ENCODE results near the gene CHIT1.
A peak's percentile ranks its signal among the peaks of the same experiment; 100 is the strongest.
"Not testable (repeated sequence)": the region's sequence is repeated elsewhere in the genome, so short reads cannot be mapped to it uniquely, and the experiment has no call there.

CHIT1 gene

DNA sequence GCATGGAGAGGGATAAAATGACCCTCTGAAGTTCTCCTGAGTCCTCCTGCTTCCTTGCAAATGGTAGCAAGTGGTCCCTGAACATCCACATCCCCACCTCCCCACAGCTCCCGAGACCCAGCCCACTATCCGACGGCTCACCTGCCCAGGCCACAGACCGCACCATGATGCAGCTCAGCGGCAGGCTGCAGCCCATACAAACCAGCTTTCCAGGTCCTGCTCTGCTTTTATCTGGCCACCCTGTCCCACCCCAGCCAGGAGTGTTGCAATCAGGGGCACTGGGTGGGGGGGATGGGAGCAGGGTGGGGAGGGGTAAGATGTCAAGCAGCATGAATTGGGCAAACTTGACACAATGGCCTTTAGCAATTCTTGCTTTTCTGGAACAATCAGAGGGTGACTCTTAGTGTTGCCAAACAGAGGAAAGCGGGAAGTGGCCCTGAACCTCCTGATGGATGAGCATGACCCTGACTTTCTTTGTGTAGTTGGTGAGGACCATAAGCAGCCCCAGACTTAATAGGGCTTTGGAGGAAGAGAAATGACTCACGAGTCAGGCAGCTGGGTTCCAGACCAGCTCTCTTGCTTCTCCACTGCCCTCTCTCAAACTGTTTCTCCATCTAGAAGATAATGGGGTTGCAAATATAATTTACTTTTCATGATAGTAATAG is at the start of gene CHIT1:
TSS of gene CHIT1 (minus strand) at position 203 of the 665 bp plus-strand sequence. CDS start at position 166, 37 bp downstream.
- DNase-seq, result no peak

DNA sequence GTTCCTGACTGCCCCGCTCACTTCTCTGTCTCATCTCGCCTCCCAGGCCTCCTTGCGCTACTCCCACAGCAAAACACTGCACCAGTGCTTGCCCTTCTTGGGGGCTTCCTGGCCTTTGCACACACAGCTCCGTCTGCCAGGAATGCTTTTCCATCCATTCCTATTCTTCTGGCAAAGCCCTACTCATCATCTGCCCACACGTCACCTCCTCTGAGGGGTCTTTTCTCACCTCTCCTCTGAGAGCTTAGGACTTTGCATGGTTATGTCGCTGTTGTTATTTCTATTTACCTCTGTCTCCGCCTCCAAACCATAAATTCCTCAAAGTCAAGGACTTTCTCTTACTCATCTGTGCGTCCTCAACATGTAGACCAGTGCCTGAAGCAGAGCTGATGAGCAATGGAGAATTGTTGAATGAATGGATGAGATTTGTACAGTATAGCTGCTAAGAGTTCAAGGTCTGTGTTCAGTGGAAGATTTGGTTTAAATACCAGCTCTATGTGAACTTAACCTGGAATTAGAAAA is 49.5 kb upstream of the CHIT1 start:
- DNase-seq, result no peak

DNA sequence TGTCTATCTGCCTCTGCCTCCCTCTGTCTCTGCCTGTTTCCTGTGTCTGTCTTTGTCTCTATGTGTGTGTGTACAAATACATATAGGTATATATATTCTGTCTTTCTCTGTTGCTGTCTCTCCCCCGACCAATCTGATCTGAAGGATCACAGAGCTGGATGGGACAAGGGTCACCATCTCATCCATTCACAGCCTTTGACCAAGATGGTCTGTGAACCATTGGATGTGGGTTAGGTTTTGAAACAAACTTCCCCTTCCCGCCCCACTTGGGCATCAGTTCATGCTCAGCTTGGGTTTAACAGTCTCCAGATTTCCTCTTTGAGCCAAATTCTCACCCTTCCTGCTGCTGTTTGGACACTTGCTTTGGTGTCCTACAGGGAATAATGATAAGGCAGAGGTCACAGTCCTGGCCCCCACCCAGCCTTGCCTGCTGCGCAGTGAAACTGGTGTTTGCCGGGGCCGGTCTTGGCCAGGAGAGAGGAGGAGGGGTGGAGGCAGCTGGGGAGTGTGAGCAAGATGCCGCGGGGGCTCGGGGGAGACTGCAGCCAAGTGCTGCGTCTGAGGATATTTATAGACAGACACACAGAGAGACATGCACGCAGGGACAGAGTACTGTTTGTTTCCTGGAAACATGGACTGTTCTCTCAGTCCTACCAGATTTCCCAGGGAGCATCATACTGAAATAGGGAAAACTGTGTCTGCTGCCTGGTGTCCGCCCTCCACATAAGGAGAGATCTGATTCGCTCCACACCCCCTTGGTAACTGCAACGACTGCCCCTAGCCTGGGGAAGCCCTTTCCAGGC is 48.8 kb upstream of the CHIT1 start:
- DNase-seq, result peak; percentile 94

DNA sequence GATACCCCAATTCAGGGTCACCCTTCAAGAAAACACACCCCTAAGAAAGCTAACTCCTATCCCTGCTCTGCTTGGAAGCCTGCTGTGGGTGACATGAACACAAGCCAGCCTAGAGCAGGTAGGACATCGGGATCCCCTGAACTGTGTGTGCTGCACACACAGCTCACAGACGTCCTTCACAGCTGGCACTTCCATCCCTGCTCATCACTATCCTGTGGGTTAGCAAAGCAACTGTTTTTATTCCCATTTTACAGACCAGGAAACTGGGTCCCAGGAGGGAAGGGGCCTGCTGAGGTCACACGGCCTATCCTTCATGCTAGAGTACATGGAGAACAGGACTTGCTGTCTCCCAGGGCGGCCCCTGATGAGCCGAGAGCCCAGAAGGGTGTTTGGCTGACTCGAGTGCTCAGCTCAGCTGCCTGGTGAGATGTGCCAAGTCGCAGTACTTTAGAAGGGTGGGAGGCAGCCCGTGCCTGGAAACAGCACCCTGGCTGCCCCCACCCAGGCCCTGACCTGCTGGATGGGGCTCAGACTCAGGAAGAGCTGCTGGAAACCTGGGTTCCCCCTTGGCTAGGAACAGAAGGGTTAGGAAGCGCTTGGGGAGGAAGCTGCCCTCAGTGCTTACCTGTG is 47.6 kb upstream of the CHIT1 start:
- DNase-seq, result peak; percentile 35

DNA sequence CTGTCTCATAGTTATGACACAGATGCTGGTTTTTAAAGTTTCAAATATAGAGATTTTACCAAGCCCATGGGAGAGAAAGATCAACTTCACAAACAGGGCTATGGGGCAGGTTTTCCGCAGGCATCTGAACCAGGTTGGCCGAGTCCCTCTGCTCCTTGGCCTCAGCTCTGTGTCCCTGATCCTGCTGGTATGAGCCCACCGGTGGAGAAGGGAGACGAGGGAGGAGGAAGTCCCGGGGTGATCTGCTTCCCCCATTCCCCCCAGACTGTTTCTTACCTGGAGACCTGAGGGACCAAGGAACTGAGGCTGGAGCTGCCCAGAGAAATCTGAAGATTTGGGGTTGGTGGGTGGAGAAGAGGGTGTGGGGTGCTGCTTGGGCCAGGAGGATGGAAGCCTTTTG is 46.9 kb upstream of the CHIT1 start:
- peak; percentile 9 for DNase-seq

DNA sequence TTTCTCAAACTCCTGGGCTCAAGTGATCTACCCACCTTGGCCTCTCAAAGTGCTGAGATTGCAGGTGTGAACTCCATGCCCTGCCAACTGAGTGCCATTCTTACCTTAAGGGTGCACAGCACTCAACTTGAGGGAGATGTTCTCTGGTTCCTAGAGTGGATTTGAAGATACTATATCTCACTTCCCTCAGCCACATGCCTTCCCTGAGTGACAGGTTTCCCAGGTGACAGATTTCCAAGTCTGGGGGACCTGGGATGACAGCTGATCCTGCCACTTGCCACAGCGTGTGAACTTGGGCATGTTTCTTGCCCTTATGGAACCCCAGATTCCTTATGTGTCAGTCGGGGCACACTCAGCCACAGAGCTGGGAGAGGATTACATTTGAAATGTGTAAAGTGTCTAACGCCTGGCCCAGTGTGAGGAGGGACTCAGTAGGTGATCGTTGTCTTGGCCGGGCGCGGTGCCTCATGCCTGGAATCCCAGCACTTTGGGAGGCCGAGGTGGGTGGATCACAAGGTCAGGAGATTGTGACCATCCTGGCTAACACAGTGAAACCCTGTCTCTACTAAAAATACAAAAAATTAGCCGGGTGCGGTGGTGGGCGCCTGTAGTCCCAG is 46.3 kb upstream of the CHIT1 start:
- peak; percentile 12 for DNase-seq

DNA sequence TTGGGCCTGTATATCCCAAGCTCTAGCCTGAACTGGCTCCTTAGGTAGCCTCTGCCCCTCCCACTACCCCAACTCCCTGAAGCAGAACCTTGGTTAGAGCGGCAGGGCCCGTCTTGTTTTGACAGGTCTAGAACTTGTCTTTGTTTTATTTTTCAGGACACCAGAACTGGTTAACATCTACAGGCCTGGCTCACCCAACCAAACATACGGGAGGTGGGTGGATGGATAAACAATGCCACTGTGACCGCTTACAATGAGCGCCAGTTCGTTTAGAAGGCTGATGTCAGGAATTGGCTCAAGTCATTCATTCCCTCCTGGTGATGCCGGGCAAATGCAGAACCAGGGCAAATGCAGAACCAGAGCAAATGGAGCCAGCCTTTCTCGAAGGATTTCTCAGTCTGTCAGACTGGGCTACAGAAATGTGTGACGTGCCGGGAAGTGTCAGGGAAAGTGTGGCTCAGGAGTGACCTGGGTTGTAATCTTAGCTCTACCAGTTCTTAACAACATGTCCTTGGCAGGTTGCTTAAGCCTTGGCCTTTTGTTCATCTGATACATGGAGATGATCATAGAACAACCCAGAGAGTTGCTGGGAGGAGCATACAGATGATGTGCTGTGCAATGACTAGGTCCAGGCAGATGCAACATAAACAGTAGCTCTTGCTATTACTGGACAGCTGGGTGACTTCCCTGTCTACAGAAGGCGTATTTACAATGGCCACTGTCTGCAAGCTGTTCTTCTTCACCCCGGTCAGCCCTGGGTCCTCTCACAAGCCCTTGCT is 45.3 kb upstream of the CHIT1 start:
- peak; percentile 28 for DNase-seq

DNA sequence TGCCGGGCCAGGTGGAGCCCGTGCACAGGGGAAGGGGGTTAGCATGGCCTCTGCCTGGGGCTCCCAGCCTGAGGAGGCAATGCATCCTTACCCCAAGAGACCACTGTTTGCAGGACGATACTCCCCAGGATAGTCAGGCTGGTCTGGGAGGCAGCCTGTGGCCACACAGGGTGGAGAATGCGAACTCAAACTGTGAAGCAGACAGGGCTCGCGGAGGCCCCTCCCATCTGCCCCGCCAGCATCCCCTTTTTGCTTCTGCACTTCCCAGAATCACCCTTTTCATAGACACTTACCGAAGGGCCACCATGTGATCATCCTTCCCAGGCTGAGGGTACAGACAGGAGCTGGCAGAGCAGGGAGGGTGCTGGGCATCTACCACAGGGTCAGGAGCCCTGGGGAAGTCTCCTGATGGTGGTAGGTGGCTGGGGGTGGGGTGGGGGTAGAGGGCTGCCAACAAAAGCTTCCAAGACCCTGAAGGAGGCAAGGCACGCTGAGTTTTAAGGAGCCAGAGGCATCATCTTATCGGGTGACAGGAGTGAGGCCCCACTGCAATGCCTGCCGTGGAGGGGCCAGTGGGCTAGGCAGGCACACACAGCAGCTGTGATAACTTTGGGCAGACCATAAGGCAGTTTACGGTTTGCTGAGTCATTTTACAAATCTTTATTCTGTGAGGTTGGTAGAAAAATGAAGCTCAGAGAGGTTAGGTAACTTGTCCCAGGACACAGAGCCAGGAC is 44.6 kb upstream of the CHIT1 start:
- peak; percentile 58 for DNase-seq

DNA sequence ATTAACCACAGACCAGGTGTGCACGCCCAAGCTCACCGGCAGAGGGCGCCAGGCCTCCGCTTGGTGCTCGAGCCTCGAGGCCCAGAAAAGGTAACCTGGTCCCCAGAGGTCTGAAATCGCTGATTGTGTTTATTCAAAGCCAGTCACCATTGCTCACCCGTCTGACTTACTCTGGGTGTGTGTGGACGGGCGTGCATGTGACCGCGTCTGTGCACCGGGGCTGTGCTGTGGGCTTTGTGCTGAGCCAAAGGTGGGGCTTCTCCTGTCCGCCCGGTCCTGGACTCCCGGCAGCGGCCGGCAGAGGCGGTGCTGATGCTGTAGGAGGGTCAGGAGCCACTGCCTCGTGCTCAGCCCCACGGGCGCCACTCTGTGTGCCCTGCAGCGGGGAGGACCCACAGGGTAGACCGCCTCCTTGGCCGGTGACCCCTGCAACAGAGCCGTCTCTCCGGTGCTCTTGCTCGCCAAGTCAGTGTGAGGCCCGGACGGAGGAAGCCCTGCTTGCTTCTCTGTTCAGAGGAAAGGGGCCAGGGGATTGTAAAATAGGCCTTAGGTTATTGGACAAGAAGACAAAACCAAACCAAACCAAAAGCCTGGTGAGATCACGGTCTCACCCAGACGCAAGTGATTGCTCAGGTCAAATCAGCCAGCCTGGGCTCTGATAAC is 43.9 kb upstream of the CHIT1 start:
- DNase-seq, result peak; percentile 90

DNA sequence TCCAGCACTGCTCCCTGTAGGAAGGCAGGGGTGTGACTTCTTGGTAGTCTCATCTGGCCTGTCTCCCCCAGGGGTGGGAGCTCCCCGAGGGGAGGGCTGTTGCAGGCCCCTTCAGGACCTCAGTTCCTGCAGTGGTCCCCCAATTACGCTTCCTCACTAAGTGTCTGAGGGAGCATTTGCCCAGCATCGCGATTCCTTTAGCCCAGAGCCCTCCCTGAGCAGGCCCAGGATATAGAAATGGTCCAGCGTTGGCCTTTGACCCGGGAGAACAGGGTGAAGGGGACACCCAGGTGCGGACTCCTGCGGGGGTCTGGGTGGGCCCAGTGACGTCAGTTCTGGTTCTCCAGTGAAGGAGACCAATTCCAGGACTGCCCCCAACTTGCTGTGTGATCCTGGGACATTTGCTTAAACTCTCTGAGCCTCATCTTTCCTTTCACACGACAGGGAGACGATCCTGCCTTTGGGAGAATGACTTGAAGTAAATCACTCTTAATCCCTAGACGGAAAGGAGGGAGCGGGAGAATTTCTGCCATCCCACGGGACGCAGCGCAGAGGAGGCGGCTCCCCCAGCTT is 43.2 kb upstream of the CHIT1 start:
- DNase-seq, result no peak

DNA sequence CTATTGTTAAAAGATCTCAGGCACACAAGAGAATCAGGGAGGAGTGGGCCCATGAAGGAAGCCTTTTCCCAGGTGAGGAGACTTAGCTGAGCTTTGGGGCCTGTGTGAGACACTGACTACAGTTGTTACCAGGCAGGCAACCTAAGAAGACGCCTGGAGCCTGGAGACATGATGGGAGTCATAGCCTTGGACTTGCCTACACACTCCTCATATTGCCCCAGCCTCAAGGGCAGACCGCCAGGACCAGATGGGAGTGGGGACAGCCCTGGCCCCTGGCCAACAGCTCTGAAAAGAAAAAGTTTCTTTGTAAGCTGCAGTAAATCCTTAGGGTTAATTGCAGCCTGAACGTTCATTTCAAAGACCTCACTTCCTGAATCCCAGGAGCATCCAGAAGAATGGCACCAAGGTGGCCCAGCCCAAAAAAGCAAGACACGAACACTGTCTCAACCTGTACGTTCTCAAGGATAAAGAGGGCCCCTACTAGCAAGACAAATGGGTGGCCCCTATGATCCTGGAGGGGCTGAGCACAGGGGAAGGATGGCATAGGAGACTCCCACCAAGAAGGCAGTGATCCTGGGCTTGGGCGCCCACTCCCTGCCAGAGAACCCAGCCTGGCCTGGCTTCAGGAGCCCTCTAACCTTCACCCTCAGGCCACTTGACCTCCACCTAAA is 42.6 kb upstream of the CHIT1 start:
- DNase-seq, result peak; percentile 49

DNA sequence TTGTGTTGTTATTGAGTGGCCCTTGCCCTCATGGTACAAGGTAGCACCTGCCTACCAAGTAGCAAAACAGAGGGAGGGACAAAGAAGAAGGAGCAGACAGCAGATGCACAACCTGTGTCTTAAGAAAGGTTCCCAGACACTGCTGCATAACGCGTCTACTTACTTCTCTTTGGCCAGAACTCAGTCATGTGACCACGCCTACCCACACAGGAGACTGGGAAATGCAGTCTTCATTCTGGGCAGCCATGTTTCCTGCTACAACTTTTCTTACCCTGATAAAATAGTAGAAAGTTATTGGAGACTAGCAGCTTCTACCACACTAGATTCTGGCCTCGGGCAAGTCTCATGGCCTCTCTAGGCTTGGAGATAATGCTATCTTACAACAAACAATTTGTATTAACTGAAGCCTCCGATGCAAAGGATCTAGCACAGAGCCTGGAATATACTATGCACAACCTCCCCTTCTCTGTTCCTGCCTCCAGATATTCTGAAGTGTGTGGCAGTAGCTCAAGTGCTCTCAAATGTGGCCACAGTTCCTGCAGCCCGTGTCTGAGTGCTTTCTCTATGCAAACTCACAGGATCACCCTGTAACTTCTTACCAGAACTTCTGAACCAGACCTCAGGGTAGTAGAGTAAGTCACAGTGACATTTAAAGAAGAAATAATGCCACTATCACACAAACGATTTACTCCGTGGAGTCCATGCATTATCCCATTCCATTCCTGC is 41.7 kb upstream of the CHIT1 start:
- peak; percentile 75 for DNase-seq

DNA sequence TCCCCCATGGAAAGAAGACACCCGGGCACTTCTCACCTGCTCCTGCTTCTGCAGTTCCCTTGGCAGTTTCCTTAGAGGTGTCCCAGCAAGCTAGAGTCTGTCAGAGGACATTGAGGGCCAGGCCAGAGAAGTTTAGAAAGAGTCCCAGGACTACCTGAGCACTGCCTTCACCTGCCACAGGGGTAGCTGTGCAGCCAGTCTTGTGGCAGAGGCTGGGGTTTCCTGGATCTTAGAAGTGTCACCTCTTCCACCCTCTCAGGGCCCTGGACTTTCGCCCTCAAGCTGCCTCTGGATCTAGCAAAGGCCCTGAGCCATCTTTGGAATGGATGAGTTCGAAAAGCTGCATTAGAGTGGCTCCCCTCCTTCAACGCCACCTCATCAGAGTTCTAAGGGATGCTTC is 41.0 kb upstream of the CHIT1 start:
- no peak for DNase-seq

DNA sequence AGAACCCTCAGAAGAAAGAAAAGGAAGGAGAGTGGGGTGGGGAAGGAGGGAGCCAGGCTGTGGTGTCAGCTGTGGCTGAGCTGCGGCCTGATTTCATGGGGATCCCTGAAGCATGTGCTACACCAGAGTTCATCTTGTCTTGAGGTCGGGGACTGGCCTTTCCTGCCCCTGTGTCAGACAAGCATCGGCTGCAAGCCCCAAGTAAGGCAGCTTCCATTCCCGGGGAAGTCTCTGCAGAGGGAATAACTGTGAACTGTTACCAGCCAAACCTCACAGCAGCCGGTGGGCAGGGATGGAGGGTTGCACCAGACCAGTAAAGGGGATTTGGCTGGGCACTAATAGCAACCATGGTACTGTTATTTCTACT is 40.2 kb upstream of the CHIT1 start:
- DNase-seq, result no peak

DNA sequence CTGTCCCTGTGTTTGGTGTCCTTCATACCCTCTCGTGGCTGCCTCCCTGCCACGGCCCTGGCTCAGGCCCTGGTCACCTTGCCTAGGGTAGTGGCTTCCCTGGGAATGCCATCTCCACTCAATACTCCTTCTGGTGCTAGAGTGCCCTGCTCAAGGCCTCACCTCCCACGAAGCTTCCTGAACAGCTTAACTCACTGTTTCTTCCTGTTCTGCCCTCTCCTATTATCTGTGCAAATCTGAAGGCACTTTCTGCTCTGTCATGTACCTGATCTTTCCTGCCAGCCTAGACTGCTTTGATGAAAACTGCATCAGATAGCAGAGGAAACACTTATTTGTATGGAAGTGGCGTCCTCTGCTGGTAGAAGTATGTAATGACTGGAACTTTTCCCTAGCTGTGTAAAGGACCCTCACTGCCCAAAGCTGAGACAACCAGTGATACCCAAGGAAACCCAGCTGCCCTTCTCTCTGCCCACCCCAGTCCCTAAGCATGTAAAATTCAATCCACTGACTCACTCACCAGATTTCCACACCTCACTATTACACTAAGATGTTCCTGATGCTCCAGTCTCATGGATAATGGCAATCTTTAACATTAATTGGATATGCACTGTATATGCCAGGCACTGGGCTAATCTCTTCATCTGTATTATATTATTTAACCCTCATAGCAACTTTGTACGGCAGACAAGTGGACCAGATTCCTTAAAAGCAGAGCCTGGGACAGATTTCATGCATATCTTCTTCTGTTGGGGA is 39.6 kb upstream of the CHIT1 start:
- DNase-seq, result peak; percentile 40

DNA sequence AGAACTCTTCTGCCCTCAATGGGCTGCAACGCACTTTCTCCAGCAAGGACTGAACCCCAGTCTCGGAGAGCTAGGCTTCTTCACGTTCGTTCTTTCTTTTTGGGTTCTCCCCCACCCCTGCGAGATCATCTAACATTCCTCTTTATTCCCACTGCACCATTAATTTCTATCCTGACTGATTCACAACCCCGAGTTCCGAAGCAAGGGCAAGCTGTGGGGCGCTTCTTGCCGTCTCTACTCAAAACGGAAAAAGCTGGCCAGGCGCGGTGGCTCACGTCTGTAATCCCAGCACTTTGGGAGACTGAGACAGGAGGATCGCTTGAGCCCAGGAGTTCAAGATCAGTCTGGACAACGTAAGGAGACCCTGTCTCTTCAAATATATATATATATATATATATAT is 38.4 kb upstream of the CHIT1 start:
- no peak for DNase-seq

DNA sequence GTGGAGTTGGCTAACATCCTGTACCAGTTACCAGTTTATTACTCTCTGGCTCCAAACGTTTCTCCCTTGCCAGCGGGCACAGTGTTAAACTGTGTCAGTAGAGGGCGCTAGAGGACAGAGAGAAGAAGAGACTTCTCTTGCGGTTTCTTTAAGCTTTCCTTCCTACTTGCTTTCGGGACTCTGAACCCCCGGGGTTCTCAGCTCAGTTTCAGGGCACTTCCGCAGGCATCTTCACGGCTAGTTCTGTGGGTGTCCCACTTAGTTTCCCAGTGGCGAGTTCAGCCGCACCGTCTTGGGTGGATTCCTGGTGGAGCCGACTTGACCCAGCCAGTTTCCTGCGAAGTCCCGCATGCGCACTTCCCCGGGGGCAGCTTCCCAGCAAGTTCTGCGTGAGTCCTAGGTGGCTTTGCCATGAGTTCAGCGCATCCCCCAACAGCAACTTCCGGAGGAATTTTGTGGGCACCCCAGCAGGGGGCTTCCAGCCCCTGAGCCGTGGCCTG is 37.9 kb upstream of the CHIT1 start:
- DNase-seq, result peak; percentile 88

DNA sequence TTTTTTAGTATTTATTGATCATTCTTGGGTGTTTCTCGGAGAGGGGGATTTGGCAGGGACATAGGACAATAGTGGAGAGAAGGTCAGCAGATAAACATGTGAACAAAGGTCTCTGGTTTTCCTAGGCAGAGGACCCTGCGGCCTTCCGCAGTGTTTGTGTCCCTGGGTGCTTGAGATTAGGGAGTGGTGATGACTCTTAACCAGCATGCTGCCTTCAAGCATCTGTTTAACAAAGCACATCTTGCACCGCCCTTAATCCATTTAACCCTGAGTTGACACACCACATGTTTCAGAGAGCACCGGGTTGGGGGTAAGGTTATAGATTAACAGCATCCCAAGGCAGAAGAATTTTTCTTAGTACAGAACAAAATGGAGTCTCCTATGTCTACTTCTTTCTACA is 36.7 kb upstream of the CHIT1 start:
- DNase-seq, result not testable (repeated sequence)

DNA sequence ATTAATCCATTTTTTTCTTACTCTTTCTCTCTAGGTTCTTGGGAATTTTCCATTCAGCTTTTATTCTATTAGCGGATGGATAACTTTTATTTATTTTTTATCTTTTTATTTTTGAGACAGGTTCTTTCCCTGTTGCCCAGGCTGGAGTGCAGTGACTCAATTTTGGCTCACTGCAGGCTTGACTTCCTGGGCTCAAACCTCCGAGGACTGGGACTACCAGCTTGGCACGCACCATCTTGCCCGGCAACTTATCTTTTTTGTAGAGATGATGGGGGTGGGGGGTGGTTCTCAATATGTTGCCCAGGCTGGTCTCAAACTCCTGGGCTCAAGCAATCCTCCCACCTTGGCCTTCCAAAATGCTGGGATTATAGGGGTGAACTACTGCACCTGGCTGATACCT is 36.1 kb upstream of the CHIT1 start:
- no peak for DNase-seq
